ENCODE data around the gene IFT25.

DNA sequence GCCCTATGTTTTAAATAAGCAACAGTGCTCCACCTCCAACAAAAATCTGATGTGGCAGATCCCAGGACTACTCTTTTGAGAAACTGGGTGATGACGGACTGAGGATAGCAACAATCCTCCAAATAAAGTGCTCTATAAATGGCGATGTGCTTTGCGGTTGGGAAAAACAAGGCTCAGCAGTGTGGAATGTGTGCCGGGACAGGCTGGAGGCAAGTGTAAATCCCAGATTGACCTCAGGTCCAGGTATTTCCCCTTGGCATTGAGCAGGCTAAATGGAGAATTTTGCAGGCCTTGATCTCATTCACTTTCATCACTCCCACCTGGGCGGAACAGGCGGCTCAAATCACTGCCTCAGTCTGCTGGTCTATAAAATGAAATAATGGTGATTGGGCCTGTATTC lies 35.7 kb upstream of the IFT25 start:
- no peak for TF ChIP-seq EZH2 (IDR thresholded peaks at IDR 0.05; ENCODE audit: low read depth)
- TF ChIP-seq, protein P1, sequence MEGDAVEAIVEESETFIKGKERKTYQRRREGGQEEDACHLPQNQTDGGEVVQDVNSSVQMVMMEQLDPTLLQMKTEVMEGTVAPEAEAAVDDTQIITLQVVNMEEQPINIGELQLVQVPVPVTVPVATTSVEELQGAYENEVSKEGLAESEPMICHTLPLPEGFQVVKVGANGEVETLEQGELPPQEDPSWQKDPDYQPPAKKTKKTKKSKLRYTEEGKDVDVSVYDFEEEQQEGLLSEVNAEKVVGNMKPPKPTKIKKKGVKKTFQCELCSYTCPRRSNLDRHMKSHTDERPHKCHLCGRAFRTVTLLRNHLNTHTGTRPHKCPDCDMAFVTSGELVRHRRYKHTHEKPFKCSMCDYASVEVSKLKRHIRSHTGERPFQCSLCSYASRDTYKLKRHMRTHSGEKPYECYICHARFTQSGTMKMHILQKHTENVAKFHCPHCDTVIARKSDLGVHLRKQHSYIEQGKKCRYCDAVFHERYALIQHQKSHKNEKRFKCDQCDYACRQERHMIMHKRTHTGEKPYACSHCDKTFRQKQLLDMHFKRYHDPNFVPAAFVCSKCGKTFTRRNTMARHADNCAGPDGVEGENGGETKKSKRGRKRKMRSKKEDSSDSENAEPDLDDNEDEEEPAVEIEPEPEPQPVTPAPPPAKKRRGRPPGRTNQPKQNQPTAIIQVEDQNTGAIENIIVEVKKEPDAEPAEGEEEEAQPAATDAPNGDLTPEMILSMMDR (conservative IDR thresholded peaks at IDR 0.05): no peak
